ENCODE results near the gene P4HA1. TPM values are rescaled to one million over a fixed set of nuclear protein-coding genes. Genes with fewer than 3 reads are reported as not detected.

The P4HA1 gene
- total RNA-seq, 2 experiments from 2014 or later, result 11.6 to 36.2 TPM

DNA sequence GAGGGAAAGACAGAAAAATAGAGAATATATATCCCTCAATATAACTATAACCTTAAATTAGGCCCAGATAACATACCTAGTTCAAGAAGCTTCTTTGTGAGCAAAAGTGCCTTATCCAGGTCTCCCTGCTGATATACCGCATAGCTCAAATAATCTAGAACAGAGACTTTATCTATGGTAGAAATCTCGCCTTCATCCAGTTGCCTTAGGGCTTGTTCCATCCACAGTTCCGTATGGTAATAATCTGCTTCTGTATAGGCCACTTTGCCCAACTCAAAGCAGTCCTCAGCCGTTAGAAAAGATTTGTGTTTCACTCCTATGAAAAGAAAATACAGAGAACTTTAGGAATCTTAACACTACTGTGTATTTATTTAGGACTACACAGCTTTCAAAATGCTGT is 43.4 kb downstream of the P4HA1 start:
- CTCF ChIA-PET (ENCODE audit: unreplicated experiment), result no interaction called here
- POLR2A ChIA-PET, result interaction anchor here (0.6 to 1.2 kb wide), 2 partner anchors 13 to 57 kb away, joined by 3 to 4 read pairs; partner anchors contain the start of gene NUDT13
- no peak for TF ChIP-seq EZH2phosphoT487 (IDR thresholded peaks at IDR 0.05; ENCODE audit: borderline replicate concordance, low read depth, low read length)
- TF ChIP-seq, protein P1, sequence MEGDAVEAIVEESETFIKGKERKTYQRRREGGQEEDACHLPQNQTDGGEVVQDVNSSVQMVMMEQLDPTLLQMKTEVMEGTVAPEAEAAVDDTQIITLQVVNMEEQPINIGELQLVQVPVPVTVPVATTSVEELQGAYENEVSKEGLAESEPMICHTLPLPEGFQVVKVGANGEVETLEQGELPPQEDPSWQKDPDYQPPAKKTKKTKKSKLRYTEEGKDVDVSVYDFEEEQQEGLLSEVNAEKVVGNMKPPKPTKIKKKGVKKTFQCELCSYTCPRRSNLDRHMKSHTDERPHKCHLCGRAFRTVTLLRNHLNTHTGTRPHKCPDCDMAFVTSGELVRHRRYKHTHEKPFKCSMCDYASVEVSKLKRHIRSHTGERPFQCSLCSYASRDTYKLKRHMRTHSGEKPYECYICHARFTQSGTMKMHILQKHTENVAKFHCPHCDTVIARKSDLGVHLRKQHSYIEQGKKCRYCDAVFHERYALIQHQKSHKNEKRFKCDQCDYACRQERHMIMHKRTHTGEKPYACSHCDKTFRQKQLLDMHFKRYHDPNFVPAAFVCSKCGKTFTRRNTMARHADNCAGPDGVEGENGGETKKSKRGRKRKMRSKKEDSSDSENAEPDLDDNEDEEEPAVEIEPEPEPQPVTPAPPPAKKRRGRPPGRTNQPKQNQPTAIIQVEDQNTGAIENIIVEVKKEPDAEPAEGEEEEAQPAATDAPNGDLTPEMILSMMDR (conservative IDR thresholded peaks at IDR 0.05; ENCODE audit: low read length), result no peak
- Histone ChIP-seq H2AFZ (ENCODE audit: low read length) (no peak overlapping the region), H3K79me2 (ENCODE audit: insufficient read depth, low read depth, low read length) (no peaks in the 10 kb centered on the region), H3K9me2 (ENCODE audit: insufficient read depth, low read length) (no peaks in the 10 kb centered on the region), H3K9me3 (ENCODE audit: low read length) (no peaks in the 10 kb centered on the region), H3K4me1 (ENCODE audit: insufficient read depth, low read length, poor library complexity, severe bottlenecking) (no peaks in the 10 kb centered on the region), H3K4me3 (ENCODE audit: low read depth, low read length, poor library complexity, severe bottlenecking) (no peak overlapping the region), H4K20me1 (ENCODE audit: insufficient read depth, low read length) (no peaks in the 10 kb centered on the region; the same call in 1 of the 2 replicates), H3K36me3 (ENCODE audit: insufficient read depth, low read length) (peaks cover 63% of the 10 kb centered on the region), H3K4me2 (ENCODE audit: low read length) (no peak overlapping the region), H3K27ac (ENCODE audit: low read depth, low read length, poor library complexity, severe bottlenecking) (no peak overlapping the region)
- no peak for DNase-seq (ENCODE audit: low spot score)
- BruUV-seq (replicated peaks), result no TSS peak
- intact Hi-C loops (cut with micrococcal nuclease; ENCODE audit: unreplicated experiment), result no loop called here

DNA sequence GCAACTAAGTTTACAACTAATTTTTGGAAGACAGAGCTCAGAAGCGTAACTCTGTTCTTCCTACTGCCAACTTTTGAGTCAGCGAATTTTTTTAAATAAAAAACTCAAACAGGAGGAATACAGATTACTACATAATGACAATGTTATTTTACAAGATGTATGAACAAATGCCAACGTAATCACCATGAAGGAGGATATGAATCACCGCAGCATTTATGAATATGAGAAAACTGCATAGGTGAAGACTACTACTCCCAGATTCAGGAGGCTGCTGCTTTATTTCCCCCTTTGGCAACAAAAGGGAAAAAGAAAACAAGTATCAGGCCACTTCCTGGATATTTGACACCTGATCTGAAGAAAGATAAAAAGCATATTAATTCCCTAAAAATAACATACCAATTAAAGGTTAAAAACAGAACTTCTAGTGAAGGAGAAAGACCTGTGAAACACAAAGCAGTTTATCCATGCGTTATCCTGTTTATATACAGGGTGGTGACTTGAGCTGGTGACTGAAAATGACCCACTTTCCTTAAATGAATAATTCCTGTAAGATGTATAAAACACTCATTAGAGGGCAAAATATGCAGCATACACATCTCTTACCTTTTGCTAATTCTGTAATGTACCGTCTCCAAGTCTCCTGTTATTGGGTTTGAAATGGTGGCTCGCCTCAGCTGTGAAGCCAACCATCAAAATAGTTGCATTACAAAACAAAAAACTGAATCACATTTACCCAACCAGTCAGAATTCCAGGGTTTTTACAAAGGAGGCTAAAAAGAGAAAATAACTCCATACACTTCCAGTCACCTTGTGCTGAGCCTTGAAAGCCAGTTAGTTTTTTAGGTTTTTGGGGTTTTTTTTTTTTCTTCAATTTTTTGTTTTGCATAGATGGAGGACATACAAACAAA is 52.0 kb downstream of the P4HA1 start:
- Histone ChIP-seq H3K9me3 (ENCODE audit: low read length) (no peaks in the 10 kb centered on the region), H2AFZ (ENCODE audit: low read length) (no peak overlapping the region), H3K36me3 (ENCODE audit: insufficient read depth, low read length) (peaks cover 71% of the 10 kb centered on the region), H3K9me2 (ENCODE audit: insufficient read depth, low read length) (no peaks in the 10 kb centered on the region), H3K4me2 (ENCODE audit: low read length) (no peak overlapping the region), H3K4me1 (ENCODE audit: insufficient read depth, low read length, poor library complexity, severe bottlenecking) (no peaks in the 10 kb centered on the region), H3K27ac (ENCODE audit: low read depth, low read length, poor library complexity, severe bottlenecking) (no peak overlapping the region), H3K79me2 (ENCODE audit: insufficient read depth, low read depth, low read length) (no peaks in the 10 kb centered on the region), H4K20me1 (ENCODE audit: insufficient read depth, low read length) (no peaks in the 10 kb centered on the region), H3K4me3 (ENCODE audit: low read depth, low read length, poor library complexity, severe bottlenecking) (no peak overlapping the region)
- ChIA-PET POLR2A (no interaction called here), CTCF (ENCODE audit: unreplicated experiment) (no interaction called here)
- DNase-seq (ENCODE audit: low spot score), result no peak
- TF ChIP-seq, protein P1 (conservative IDR thresholded peaks at IDR 0.05; ENCODE audit: low read length), result no peak
- TF ChIP-seq EZH2phosphoT487 (IDR thresholded peaks at IDR 0.05; ENCODE audit: borderline replicate concordance, low read depth, low read length), result no peak
- BruUV-seq (replicated peaks), result TSS peak; percentile 15
- intact Hi-C loops (cut with micrococcal nuclease; ENCODE audit: unreplicated experiment), result no loop called here

- H3K9me3 ChIP-seq (ENCODE audit: low read length), result no peaks in the 10 kb centered on the region
- H3K79me2 ChIP-seq (ENCODE audit: insufficient read depth, low read depth, low read length), result no peaks in the 10 kb centered on the region
- peaks cover 66% of the 10 kb centered on the region for H3K36me3 ChIP-seq (ENCODE audit: insufficient read depth, low read length)
- H3K4me1 ChIP-seq (ENCODE audit: insufficient read depth, low read length, poor library complexity, severe bottlenecking), result no peaks in the 10 kb centered on the region
- no peaks in the 10 kb centered on the region for H3K9me2 ChIP-seq (ENCODE audit: insufficient read depth, low read length)
- H2AFZ ChIP-seq (ENCODE audit: low read length), result no peak overlapping the region
- H3K4me3 ChIP-seq (ENCODE audit: low read depth, low read length, poor library complexity, severe bottlenecking), result no peak overlapping the region
- no peak for DNase-seq (ENCODE audit: low spot score)
- no peaks in the 10 kb centered on the region for H4K20me1 ChIP-seq (ENCODE audit: insufficient read depth, low read length)
- no peak overlapping the region for H3K27ac ChIP-seq (ENCODE audit: low read depth, low read length, poor library complexity, severe bottlenecking)
- ChIA-PET CTCF (ENCODE audit: unreplicated experiment) (no interaction called here), POLR2A (no interaction called here)
- TF ChIP-seq EZH2phosphoT487 (IDR thresholded peaks at IDR 0.05; ENCODE audit: borderline replicate concordance, low read depth, low read length), result no peak
- TF ChIP-seq, protein P1 (conservative IDR thresholded peaks at IDR 0.05; ENCODE audit: low read length), result no peak
- intact Hi-C loops (cut with micrococcal nuclease; ENCODE audit: unreplicated experiment), result no loop called here
- H3K4me2 ChIP-seq (ENCODE audit: low read length), result no peak overlapping the region
- no TSS peak for BruUV-seq (replicated peaks)
Measured at GRCh38 chr10:73043766-73044377, 52.8 kb downstream of the P4HA1 start.

Data from OCI-LY7 (cell line).